Panc1 (cell line): ENCODE results near the gene ZG16. TPM values are rescaled to one million over a fixed set of nuclear protein-coding genes. Genes with fewer than 3 reads are reported as not detected.
"Not testable (repeated sequence)": the region's sequence is repeated elsewhere in the genome, so short reads cannot be mapped to it uniquely, and the experiment has no call there.

Experiments used
- ATAC-seq: fragments of 200-7000 bp; cut with Tn5 transposase; 2 replicates; pipeline ENCODE4 v1.9.1; 2020; ENCODE audit warnings: mild to moderate bottlenecking, moderate library complexity
- BruUV-seq: library from RNA; stranded (reverse); fragments of 400-500 nt; replicated peaks from 2 replicates; lab custom pipeline; 2021; lab: Mats Ljungman, UMichigan
- CTCF ChIA-PET: fragments of 300-600 bp; sonication (Branson Sonifier 250); formaldehyde crosslinking; loops from one replicate; lab custom pipeline; 2022; ENCODE audit warnings: antibody characterized with exemption; lab: Charles Lee
- POLR2A ChIA-PET: fragments of 300-600 bp; sonication (Branson Sonifier 250); formaldehyde crosslinking; loops from one replicate; lab custom pipeline; 2022; ENCODE audit warnings: antibody characterized with exemption; lab: Charles Lee
- DNase-seq: peaks from one replicate; pipeline ENCODE4 v3.0.0-alpha.2; 2010; ENCODE audit warnings: low read depth, low spot score
- H3K27ac ChIP-seq: 2 replicates; pipeline ENCODE4 v1.5.1; 2011; ENCODE audit warnings: mild to moderate bottlenecking, low read length, inconsistent platforms
- H3K27me3 ChIP-seq: fragments of 200-500 bp; sonication (Bioruptor generic); 2 replicates; pipeline ENCODE4 v1.6.0; 2014; ENCODE audit warnings: low read length, inconsistent platforms; ENCODE audit not compliant: control insufficient read depth, insufficient read depth
- H3K36me3 ChIP-seq: fragments of 200-500 bp; sonication (Bioruptor generic); 2 replicates; pipeline ENCODE4 v1.5.1; 2014; ENCODE audit warnings: inconsistent platforms, mild to moderate bottlenecking, low read length, moderate library complexity; ENCODE audit not compliant: control insufficient read depth, insufficient read depth
- H3K4me1 ChIP-seq: 2 replicates; pipeline ENCODE4 v1.5.1; 2011; ENCODE audit warnings: inconsistent platforms, mild to moderate bottlenecking, low read length, moderate library complexity; ENCODE audit not compliant: control insufficient read depth, insufficient read depth
- H3K4me3 ChIP-seq, 2 experiments: 2 replicates each; pipeline ENCODE4 v1.5.1; 2011 to 2012; ENCODE audit warnings: low read depth in 2 of 2, low read length in 2 of 2, mild to moderate bottlenecking in 2 of 2, inconsistent platforms in 1 of 2, moderate library complexity in 1 of 2
- H3K9me3 ChIP-seq: fragments of 200-500 bp; sonication (Bioruptor generic); 2 replicates; pipeline ENCODE4 v1.5.1; 2014; ENCODE audit warnings: low read depth, mild to moderate bottlenecking, inconsistent platforms, low read length, moderate library complexity; ENCODE audit not compliant: control insufficient read depth, insufficient read depth
- POLR2AphosphoS5 ChIP-seq: IDR thresholded peaks from 2 replicates; pipeline ENCODE4 v1.6.1; 2012; ENCODE audit warnings: mild to moderate bottlenecking, low read depth, low read length, moderate library complexity
- SIN3A ChIP-seq: IDR thresholded peaks from 2 replicates; pipeline ENCODE4 v1.6.1; 2012; ENCODE audit warnings: low read depth, mild to moderate bottlenecking, low read length, moderate library complexity, borderline replicate concordance; ENCODE audit not compliant: insufficient read depth
- TCF7L2 ChIP-seq: IDR thresholded peaks from 2 replicates; pipeline ENCODE4 v1.6.1; 2011; ENCODE audit warnings: mild to moderate bottlenecking, low read depth, low read length, inconsistent platforms
- in situ Hi-C: cut with HindIII; loops from 2 replicates; pipeline ENCODE4 v1.10.0; 2016; ENCODE audit warnings: low sequenced_read_pairs, low pct_unique_long_range_greater_than_20kb
- intact Hi-C: fragments of 100-400 bp; cut with micrococcal nuclease; formaldehyde crosslinking; loops from one replicate; pipeline ENCODE4 v1.10.0; 2022; ENCODE audit not compliant: unreplicated experiment
- total RNA-seq: library from RNA; stranded (reverse); gene quantifications from one replicate; pipeline ENCODE4 v1.2.1, GENCODE V29; 2021; ENCODE audit not compliant: unreplicated experiment
- TF ChIP-seq, protein P1 (sequence below): fragments of 450-650 bp; IDR thresholded peaks from 2 replicates; pipeline ENCODE4 v1.5.1; 2017; ENCODE audit warnings: mild to moderate bottlenecking
- TF ChIP-seq, protein P2 (sequence below), 2 experiments: IDR thresholded peaks; 2 replicates each; pipeline ENCODE4 v1.6.1; 2011 to 2012; ENCODE audit warnings: low read depth in 2 of 2, control low read depth in 1 of 2, low read length in 1 of 2, mild to moderate bottlenecking in 1 of 2, moderate library complexity in 1 of 2; ENCODE audit not compliant: insufficient read depth in 1 of 2

ZG16 gene
- total RNA-seq, 1 experiment from 2014 or later = not detected

DNA sequence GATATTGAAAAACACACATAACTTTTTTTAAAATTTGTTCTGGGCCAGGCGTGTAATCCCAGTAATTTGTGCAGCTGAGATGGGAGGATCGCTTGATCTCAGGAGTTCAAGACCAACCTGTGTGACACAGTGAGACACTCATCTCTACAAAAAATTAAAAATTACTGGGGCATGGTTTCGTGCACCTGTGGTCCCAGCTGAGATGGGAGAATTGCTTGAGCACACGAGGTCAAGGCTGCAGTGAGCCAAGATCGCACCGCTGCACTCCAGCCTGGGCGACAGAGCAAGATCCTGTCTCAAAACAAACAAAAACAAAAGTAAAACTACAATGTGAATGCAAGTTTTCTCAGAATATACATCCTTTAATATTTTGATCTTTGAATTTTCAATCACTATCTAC is 47.4 kb upstream of the ZG16 start:
- Histone ChIP-seq H3K4me3 (no peak overlapping the region), H3K36me3 (no peaks in the 10 kb centered on the region), H3K27me3 (no peaks in the 10 kb centered on the region), H3K27ac (no peak overlapping the region), H3K4me1 (no peaks in the 10 kb centered on the region), H3K9me3 (no peaks in the 10 kb centered on the region)
- intact Hi-C loops = no loop called here
- CTCF ChIA-PET = no interaction called here
- ATAC-seq (no peak), DNase-seq (no peak)
- no peak for TF ChIP-seq SIN3A
- TF ChIP-seq POLR2AphosphoS5 = no peak
- no peak for TF ChIP-seq TCF7L2
- TF ChIP-seq, protein P1, sequence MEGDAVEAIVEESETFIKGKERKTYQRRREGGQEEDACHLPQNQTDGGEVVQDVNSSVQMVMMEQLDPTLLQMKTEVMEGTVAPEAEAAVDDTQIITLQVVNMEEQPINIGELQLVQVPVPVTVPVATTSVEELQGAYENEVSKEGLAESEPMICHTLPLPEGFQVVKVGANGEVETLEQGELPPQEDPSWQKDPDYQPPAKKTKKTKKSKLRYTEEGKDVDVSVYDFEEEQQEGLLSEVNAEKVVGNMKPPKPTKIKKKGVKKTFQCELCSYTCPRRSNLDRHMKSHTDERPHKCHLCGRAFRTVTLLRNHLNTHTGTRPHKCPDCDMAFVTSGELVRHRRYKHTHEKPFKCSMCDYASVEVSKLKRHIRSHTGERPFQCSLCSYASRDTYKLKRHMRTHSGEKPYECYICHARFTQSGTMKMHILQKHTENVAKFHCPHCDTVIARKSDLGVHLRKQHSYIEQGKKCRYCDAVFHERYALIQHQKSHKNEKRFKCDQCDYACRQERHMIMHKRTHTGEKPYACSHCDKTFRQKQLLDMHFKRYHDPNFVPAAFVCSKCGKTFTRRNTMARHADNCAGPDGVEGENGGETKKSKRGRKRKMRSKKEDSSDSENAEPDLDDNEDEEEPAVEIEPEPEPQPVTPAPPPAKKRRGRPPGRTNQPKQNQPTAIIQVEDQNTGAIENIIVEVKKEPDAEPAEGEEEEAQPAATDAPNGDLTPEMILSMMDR = no peak
- TF ChIP-seq, protein P2, sequence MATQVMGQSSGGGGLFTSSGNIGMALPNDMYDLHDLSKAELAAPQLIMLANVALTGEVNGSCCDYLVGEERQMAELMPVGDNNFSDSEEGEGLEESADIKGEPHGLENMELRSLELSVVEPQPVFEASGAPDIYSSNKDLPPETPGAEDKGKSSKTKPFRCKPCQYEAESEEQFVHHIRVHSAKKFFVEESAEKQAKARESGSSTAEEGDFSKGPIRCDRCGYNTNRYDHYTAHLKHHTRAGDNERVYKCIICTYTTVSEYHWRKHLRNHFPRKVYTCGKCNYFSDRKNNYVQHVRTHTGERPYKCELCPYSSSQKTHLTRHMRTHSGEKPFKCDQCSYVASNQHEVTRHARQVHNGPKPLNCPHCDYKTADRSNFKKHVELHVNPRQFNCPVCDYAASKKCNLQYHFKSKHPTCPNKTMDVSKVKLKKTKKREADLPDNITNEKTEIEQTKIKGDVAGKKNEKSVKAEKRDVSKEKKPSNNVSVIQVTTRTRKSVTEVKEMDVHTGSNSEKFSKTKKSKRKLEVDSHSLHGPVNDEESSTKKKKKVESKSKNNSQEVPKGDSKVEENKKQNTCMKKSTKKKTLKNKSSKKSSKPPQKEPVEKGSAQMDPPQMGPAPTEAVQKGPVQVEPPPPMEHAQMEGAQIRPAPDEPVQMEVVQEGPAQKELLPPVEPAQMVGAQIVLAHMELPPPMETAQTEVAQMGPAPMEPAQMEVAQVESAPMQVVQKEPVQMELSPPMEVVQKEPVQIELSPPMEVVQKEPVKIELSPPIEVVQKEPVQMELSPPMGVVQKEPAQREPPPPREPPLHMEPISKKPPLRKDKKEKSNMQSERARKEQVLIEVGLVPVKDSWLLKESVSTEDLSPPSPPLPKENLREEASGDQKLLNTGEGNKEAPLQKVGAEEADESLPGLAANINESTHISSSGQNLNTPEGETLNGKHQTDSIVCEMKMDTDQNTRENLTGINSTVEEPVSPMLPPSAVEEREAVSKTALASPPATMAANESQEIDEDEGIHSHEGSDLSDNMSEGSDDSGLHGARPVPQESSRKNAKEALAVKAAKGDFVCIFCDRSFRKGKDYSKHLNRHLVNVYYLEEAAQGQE (IDR thresholded peaks at IDR 0.05; ENCODE audit: insufficient read depth in 1 of 2, low read depth in 2 of 2, low read length in 1 of 2) = no peak
- in situ Hi-C loops = no loop called here
- POLR2A ChIA-PET = no interaction called here
- no TSS peak for BruUV-seq

DNA sequence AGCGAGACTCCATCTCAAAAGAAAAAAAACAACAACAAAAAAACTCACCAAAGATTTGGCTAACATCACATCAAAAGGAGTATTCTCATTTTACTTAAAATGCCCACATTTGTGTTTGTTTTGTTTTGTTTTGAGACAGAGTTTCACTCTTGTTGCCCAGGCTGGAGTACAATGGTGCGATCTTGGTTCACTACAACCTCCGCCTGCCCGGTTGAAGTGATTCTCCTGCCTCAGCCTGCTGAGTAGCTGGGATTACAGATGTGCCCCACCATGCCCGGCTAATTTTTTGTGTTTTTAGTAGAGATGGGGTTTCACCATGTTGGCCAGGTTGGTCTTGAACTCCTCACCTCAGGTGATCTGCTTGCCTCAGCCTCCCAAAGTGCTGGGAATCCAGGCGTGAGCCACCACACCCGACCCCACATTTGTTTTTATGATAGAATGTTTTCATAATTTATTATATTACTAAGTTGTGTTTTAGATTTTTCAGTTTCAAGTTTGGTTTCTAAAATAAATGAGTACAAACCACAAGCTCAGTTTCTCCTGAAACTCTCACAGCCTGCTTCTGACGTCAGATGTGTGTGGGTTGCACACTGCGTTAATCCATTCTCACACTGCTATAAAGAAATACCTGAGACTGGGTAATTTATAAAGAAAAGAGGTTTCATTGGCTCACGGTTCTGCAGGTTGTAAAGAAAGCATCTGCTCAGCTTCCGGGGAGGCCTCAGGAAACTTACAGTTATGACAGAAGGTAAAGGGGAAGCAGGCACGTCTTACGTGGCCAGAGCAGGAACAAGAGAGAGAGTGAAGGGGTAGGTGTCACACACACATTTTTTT is 46.1 kb upstream of the ZG16 start:
- intact Hi-C loops, H3K27me3 ChIP-seq, H3K36me3 ChIP-seq, H3K9me3 ChIP-seq, H3K4me1 ChIP-seq, POLR2A ChIA-PET, H3K27ac ChIP-seq, DNase-seq, BruUV-seq, in situ Hi-C loops, ATAC-seq, H3K4me3 ChIP-seq: not testable (repeated sequence)
- CTCF ChIA-PET = interaction anchor here (0.6 kb wide), 1 partner anchor 11 kb away, joined by 10 read pairs; no protein-coding TSS in a partner anchor

DNA sequence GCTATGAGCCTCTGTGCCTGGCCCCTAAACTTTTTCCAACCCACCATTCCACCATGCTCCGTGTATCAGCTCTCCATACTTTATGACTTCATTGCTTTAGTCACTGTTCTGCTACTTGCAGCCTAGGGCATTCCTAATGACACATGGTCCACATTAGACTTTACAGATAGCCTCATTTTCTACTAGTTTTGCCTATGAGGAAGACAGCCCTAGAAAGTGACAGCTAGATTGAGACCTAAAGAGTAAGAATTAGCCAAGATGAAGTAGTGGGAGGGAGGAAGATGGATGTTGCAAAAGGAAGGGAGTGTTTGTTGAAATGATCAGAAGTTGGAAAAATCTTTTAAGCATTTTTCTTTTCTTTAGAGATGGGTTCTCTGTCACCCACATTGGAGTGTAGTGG is 43.3 kb upstream of the ZG16 start:
- Histone ChIP-seq H3K4me1 (no peaks in the 10 kb centered on the region), H3K9me3 (no peaks in the 10 kb centered on the region), H3K4me3 (no peak overlapping the region), H3K36me3 (no peaks in the 10 kb centered on the region), H3K27me3 (no peaks in the 10 kb centered on the region), H3K27ac (no peak overlapping the region)
- ChIA-PET CTCF (no interaction called here), POLR2A (interaction anchor here (0.6 kb wide), 1 partner anchor 20 kb away, joined by 3 read pairs; no protein-coding TSS in a partner anchor)
- DNase-seq = no peak
- ATAC-seq = no peak
- in situ Hi-C loops = no loop called here
- intact Hi-C loops = no loop called here
- no peak for TF ChIP-seq POLR2AphosphoS5
- no peak for TF ChIP-seq TCF7L2
- TF ChIP-seq, protein P1 = no peak
- TF ChIP-seq, protein P2 (IDR thresholded peaks at IDR 0.05; ENCODE audit: insufficient read depth in 1 of 2, low read depth in 2 of 2, low read length in 1 of 2) = no peak
- no peak for TF ChIP-seq SIN3A
- BruUV-seq = no TSS peak
